Lower leg skin (tissue), 4 donors: ENCODE data around the gene PDE6B. TPM values are rescaled to one million over a fixed set of nuclear protein-coding genes. Genes with fewer than 3 reads are reported as not detected.

Source experiments
- DNase-seq, 2 donors: peaks; one replicate each; pipeline ENCODE4 v3.0.0-alpha.2; 2019; ENCODE audit warnings: low spot score in 2 of 2
- H3K4me3 ChIP-seq: fragments of 200-600 bp; sonication (generic); 2 replicates; pipeline ENCODE4 v1.5.1; 2017; ENCODE audit warnings: mild to moderate bottlenecking, low read depth; ENCODE audit not compliant: poor library complexity, severe bottlenecking
- POLR2A ChIP-seq, 2 donors: fragments of 450-650 bp; IDR thresholded peaks; one replicate each; pipeline ENCODE4 v1.6.1; 2016 to 2017; ENCODE audit warnings: antibody characterized with exemption in 2 of 2, mild to moderate bottlenecking in 1 of 2, moderate library complexity in 1 of 2
- WGBS, 2 donors: methylation state at CpG; one replicate each; pipeline ENCODE4 v1.1.5; 2018; 5-methylcytosine and 5-hydroxymethylcytosine counted together
- intact Hi-C: fragments of 100-400 bp; cut with DNase I; formaldehyde crosslinking; loops from one replicate; pipeline ENCODE4 v1.15.0; 2023; ENCODE audit warnings: low total_unique reads
- total RNA-seq, 4 donors: library from RNA; depleted of rRNA; stranded (reverse); fragments of >200 nt; gene quantifications; one replicate each; pipeline ENCODE4 v1.1.0, GENCODE V29; 2016
- TF ChIP-seq, protein P1 (sequence below), 3 donors: fragments of 450-650 bp; IDR thresholded peaks; one replicate each; pipeline ENCODE4 v1.5.1; 2016; ENCODE audit warnings: antibody characterized with exemption in 3 of 3, mild to moderate bottlenecking in 3 of 3, moderate library complexity in 2 of 3

The PDE6B gene
- total RNA-seq, 4 donors from 2014 or later = 0.59 to 1.5 TPM; not detected in 2

- TF ChIP-seq POLR2A (IDR thresholded peaks at IDR 0.05) = no peak
- TF ChIP-seq, protein P1, sequence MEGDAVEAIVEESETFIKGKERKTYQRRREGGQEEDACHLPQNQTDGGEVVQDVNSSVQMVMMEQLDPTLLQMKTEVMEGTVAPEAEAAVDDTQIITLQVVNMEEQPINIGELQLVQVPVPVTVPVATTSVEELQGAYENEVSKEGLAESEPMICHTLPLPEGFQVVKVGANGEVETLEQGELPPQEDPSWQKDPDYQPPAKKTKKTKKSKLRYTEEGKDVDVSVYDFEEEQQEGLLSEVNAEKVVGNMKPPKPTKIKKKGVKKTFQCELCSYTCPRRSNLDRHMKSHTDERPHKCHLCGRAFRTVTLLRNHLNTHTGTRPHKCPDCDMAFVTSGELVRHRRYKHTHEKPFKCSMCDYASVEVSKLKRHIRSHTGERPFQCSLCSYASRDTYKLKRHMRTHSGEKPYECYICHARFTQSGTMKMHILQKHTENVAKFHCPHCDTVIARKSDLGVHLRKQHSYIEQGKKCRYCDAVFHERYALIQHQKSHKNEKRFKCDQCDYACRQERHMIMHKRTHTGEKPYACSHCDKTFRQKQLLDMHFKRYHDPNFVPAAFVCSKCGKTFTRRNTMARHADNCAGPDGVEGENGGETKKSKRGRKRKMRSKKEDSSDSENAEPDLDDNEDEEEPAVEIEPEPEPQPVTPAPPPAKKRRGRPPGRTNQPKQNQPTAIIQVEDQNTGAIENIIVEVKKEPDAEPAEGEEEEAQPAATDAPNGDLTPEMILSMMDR (IDR thresholded peaks at IDR 0.05) = no peak
- DNase-seq = no peak
- intact Hi-C loops = no loop called here
- WGBS, 2 donors = 40 to 46% methylated on average over 15 to 16 of the region's 21 CpGs
- H3K4me3 ChIP-seq = no peak overlapping the region
These were observed 81.6 kb downstream of the PDE6B start for GRCh38 chr4:706834-707598.

DNA sequence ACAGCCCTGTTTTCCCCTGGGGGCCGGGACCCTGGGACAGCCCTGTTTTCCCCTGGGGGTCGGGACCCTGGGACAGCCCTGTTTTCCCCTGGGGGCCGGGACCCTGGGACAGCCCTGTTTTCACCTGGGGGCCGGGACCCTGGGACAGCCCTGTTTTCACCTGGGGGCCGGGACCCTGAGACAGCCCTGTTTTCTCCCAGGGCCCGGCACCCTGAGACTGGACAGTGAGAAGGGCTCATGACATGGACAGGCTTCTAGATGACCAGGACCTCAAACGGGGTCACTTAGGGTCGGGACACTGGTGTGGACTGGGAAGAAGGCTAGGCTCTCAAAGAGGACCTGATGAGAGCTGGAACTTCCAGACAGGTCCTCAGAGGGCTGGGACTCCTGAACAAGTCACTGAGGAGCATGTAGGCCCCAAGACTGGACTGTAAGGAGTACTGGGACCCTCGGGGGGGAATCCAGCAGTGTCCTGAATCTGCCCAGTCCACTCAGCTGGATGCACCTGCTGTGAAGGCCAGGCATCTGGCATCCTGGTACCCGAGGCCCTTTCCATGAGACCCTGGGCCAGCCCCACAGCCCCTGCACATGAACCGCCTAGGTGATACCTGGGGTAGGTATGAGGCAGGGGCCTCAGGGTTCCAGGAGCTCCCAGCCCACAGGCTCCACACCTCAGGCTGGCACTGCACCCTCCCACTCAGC is 82.7 kb downstream of the PDE6B start:
- intact Hi-C loops = no loop called here
- 84 to 93% methylated on average over 6 of the region's 11 CpGs for WGBS, 2 donors
- DNase-seq = no peak
- H3K4me3 ChIP-seq = no peak overlapping the region
- TF ChIP-seq POLR2A (IDR thresholded peaks at IDR 0.05) = no peak
- TF ChIP-seq, protein P1 (IDR thresholded peaks at IDR 0.05) = no peak

- H3K4me3 ChIP-seq = no peak overlapping the region
- 86 to 92% methylated on average over 6 of the region's 6 CpGs for WGBS, 2 donors
These were observed 83.2 kb downstream of the PDE6B start for GRCh38 chr4:708631-708933.

DNA sequence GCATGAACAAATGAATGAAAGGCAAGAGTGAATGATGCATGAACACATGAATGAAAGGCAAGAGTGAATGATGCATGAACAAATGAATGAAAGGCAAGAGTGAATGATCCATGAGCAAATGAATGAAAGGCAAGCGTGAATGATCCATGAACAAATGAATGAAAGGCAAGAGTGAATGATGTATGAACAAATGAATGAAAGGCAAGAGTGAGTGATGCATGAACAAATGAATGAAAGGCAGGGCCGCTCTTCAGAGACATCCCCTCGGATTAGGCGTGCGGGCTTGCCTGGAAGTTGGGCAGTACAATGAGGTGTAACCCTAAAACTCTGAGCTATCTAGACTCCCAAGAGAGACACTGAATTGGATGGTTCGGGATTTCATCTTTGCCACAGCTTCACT is 84.0 kb downstream of the PDE6B start:
- no peak overlapping the region for H3K4me3 ChIP-seq
- DNase-seq = no peak
- TF ChIP-seq POLR2A (IDR thresholded peaks at IDR 0.05) = no peak
- TF ChIP-seq, protein P1 (IDR thresholded peaks at IDR 0.05) = no peak
- 85 to 92% methylated on average over 6 of the region's 6 CpGs for WGBS, 2 donors
- intact Hi-C loops = no loop called here

More at GRCh38 chr4:708631-708933, 83.2 kb downstream of the PDE6B start:
- DNase-seq = no peak
- no peak for TF ChIP-seq POLR2A (IDR thresholded peaks at IDR 0.05)
- TF ChIP-seq, protein P1 (IDR thresholded peaks at IDR 0.05) = no peak
- intact Hi-C loops = no loop called here

GRCh38 chr4:710116-710515 is 84.7 kb downstream of the PDE6B start:
- DNase-seq = no peak
- 68 to 84% methylated on average over 9 of the region's 9 CpGs for WGBS, 2 donors

GRCh38 chr4:710916-711315 is 85.5 kb downstream of the PDE6B start:
- no peak for TF ChIP-seq POLR2A (IDR thresholded peaks at IDR 0.05)
- TF ChIP-seq, protein P1 (IDR thresholded peaks at IDR 0.05) = no peak
- no peak for DNase-seq
- intact Hi-C loops = no loop called here
- no peak overlapping the region for H3K4me3 ChIP-seq
- 79% methylated on average over 13 of the region's 13 CpGs for WGBS, 2 donors

More at GRCh38 chr4:710116-710515, 84.7 kb downstream of the PDE6B start:
- intact Hi-C loops = no loop called here
- TF ChIP-seq POLR2A (IDR thresholded peaks at IDR 0.05) = no peak
- no peak overlapping the region for H3K4me3 ChIP-seq
